ENCODE data around the gene KRT77.

Gene KRT77

DNA sequence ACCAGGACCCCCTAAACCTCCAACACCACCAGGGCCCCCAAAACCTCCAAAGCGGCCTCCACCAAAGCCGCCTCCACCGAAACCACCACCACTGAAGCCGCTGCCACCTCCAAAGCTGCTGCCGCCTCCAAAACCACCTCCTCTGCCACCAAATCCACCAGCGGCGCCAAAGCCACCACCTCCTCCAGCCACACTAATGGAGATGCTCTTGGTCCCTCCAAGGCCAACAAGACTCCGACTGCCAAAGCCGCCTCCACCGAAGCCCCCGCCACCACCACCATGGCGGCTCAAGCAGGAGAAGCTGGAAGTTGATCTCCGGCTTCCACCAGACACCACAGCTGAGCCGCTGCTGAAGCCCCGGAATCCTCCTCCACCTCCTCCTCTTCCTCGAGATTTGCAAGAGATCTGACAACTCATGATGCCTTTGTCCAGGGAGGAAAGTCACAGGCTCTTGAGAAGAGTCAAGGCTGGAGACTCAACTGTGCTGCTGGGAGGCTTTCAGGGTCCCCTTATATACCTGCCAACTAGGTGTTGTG lies 51.5 kb downstream of the KRT77 start, which contains the start of gene KRT2:
KRT2 (minus strand) TSS at position 486 of the 536 bp plus-strand sequence; CDS start at position 417, 69 bp downstream.
- no peak for DNase-seq

- no peak for DNase-seq
Observed at GRCh38 chr12:52650520-52651081, 52.7 kb downstream of the KRT77 start.

GRCh38 chr12:52649066-52649465 lies 54.3 kb downstream of the KRT77 start:
- no peak for DNase-seq

- DNase-seq, result no peak
Observed at GRCh38 chr12:52648012-52648550, 55.2 kb downstream of the KRT77 start.

DNA sequence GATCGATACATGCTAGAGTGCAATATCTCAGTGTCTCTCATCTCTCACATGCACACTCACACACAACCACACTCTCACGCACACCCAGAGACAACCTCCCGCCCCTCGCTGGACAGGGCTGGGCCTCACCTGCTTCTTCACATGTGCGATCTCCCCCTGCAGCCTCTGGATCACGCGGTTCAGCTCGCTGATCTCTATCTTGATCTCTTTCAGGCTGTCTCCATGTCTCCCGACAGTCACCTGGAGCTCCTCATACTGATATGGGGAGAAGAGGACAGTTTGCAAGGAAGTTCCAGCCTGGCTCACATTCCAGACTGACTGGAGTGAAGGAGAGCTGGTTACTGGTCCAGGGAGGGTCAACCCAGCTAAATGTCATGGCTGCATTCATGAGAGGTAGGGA lies 55.7 kb downstream of the KRT77 start:
- no peak for DNase-seq

DNA sequence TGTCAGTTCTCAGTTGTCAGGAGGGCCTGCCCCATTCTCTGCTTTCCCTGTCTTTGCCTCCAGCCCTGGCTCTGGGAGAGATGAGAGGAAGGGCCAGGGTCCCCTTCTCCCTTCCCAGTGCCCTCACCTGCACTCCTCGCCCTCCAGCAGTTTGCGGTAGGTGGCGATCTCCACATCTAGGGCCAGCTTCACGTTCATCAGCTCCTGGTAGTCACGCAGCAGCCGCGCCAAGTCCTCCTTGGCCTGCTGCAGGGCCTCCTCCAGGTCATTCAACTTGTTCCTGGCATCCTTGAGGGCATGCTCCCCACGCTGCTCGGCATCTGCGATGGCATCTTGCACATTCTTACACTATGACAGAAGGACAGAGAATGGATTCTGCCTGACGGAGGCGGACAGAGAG lies 56.7 kb downstream of the KRT77 start:
- DNase-seq, result no peak

DNA sequence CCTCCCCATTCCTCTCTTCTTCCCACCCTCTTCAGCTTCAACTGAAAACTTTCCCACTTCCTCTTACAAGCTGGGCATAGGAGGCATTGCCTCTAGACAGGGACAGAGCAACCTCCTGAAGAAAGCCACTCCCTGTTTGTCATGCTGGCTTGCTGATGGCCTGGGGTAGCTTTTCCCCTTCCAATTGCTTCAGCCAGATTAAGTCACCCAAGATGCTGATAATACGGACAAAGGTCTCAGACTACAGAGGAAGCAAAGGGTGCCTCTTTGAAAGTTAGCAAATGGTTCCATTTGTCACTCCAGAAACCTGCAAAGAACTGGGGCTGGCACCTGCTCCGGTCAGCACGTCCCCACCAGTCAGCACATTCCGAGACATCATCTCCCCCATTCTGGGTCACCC lies 57.3 kb downstream of the KRT77 start:
- no peak for DNase-seq

DNA sequence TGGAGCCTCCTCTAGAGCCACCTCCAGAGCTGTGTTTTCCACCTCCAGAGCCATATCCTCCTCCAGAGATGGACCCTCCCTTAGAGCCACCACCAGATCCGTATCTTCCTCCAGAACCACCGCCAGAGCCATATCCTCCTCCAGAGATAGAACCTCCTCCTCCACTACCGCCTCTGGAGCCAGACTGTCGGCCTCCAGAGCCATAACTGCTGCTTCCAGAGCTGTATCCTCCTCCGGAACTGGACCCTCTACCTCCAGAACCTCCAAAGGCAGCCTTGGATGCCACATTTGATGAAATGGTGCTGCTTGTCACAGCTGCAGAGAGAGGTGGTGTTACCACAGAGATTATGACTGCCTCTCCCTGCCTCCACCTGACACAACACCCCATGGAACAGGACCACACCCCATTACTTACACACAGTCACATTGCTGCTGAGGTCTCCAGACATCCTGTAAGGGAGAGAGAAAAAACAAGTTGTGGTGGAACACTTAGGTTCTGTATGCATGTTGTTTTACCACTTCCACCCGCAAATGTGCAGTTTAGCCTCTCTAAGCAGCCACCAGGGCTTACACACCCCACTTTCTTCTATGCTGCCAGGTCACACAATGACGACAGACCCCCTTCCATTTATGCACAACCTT lies 58.1 kb downstream of the KRT77 start:
- DNase-seq, result no peak

DNA sequence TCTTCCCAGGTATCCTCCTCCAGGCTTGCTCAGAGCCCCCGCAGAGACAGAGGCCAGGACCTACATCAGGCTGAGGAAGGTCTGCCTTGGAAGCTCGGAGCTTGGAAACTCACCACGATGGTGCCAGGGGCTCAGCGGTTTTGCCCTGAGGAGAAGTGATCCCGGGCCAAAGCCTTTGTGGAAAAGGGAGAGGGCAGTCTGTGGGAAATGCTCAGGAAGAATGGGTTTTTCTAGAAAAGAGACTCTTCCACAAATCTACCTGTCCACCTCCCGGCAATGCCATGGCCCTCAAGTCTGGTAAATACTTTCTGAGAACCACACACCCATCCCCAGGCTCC lies 59.3 kb downstream of the KRT77 start:
- DNase-seq, result no peak

- no peak for DNase-seq
Observed at GRCh38 chr12:52643233-52644077, 59.9 kb downstream of the KRT77 start.

- no peak for DNase-seq
Observed at GRCh38 chr12:52641468-52641867, 61.9 kb downstream of the KRT77 start.

Measured in fibroblast of skin of back (primary cell).